ENCODE results near the gene ARHGAP24. TPM values are rescaled to one million over a fixed set of nuclear protein-coding genes. Genes with fewer than 3 reads are reported as not detected.
"Not testable (repeated sequence)": the region's sequence is repeated elsewhere in the genome, so short reads cannot be mapped to it uniquely, and the experiment has no call there.

The ARHGAP24 gene
- total RNA-seq, 2 experiments from 2014 or later = 0.28 TPM; not detected in 1

GRCh38 chr4:85824166-85824945 lies 349.4 kb downstream of the ARHGAP24 start:
- no peak overlapping the region for H3K4me3 Mint-ChIP-seq
- ATAC-seq (ENCODE audit: low read depth) (no peak), DNase-seq (no peak)
- H3K27me3 Mint-ChIP-seq = no peaks in the 10 kb centered on the region
- no peaks in the 10 kb centered on the region for H3K9me3 Mint-ChIP-seq
- no peaks in the 10 kb centered on the region for H3K4me1 Mint-ChIP-seq
- H3K36me3 Mint-ChIP-seq = no peaks in the 10 kb centered on the region
- H3K27ac Mint-ChIP-seq = no peak overlapping the region
- POLR2A ChIA-PET = no interaction called here

GRCh38 chr4:85826060-85826678 lies 351.2 kb downstream of the ARHGAP24 start:
- POLR2A ChIA-PET = no interaction called here
- Mint-ChIP-seq H3K36me3 (no peaks in the 10 kb centered on the region), H3K27me3 (no peaks in the 10 kb centered on the region), H3K9me3 (no peaks in the 10 kb centered on the region), H3K4me1 (no peaks in the 10 kb centered on the region), H3K27ac (no peak overlapping the region), H3K4me3 (no peak overlapping the region)
- no peak for DNase-seq
- ATAC-seq (ENCODE audit: low read depth) = no peak

DNA sequence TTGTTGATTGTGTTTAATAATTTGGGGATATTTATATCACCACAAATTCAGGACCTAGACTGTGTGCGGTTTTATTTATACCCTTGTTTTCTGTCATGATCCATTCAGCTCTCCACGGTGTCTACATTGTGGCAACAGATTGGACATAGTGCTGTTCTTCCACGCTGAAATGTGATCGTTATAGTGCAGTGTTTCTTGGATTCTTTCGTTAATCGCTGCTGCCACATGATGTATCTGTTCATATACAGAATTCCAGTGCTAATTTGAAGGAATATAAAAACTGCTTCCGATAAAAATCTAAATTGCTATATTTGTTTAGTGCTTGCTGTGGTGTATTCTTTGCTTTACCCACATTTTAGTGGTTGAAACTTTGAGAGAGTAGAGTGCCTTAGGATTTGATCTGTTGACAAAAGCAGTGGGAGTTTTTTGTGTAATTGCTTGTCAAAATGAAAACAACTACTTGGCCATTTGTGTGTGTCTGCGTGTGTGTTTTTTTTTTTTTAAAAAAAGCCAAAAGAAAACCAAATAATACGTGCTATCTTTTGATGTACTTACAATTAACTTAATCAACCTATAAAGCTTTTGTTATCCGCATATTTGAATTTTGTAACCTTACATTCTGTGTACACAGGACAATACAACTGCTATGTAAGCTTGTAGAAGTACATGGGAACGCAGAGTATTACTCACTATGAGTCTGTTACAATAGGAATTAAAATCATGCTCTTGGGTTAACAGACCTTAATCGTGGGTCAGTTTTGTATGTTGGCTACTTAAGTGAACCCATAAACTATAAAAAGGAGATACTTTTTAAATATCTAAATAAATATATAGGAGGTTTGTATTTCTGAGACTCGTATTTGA lies 353.3 kb downstream of the ARHGAP24 start:
- Mint-ChIP-seq H3K4me3 (no peak overlapping the region), H3K36me3 (no peaks in the 10 kb centered on the region), H3K4me1 (no peaks in the 10 kb centered on the region), H3K9me3 (no peaks in the 10 kb centered on the region), H3K27me3 (no peaks in the 10 kb centered on the region), H3K27ac (no peak overlapping the region)
- POLR2A ChIA-PET = no interaction called here
- ATAC-seq (ENCODE audit: low read depth) (no peak), DNase-seq (no peak)

GRCh38 chr4:85829276-85830051 lies 354.5 kb downstream of the ARHGAP24 start:
- ATAC-seq (ENCODE audit: low read depth) (no peak), DNase-seq (no peak)
- Mint-ChIP-seq H3K27ac (no peak overlapping the region), H3K4me1 (no peaks in the 10 kb centered on the region), H3K36me3 (no peaks in the 10 kb centered on the region), H3K4me3 (no peak overlapping the region), H3K27me3 (no peaks in the 10 kb centered on the region), H3K9me3 (no peaks in the 10 kb centered on the region)
- POLR2A ChIA-PET = no interaction called here

GRCh38 chr4:85831647-85832046 lies 356.7 kb downstream of the ARHGAP24 start:
- Mint-ChIP-seq H3K9me3 (no peaks in the 10 kb centered on the region), H3K36me3 (no peaks in the 10 kb centered on the region), H3K27me3 (no peaks in the 10 kb centered on the region), H3K4me3 (no peak overlapping the region), H3K27ac (no peak overlapping the region), H3K4me1 (no peaks in the 10 kb centered on the region)
- ATAC-seq (ENCODE audit: low read depth) = no peak
- DNase-seq = no peak
- POLR2A ChIA-PET = no interaction called here

GRCh38 chr4:85833302-85833701 lies 358.4 kb downstream of the ARHGAP24 start:
- POLR2A ChIA-PET = no interaction called here
- Mint-ChIP-seq H3K4me1 (no peaks in the 10 kb centered on the region), H3K27ac (no peak overlapping the region), H3K4me3 (no peak overlapping the region), H3K27me3 (no peaks in the 10 kb centered on the region), H3K9me3 (no peaks in the 10 kb centered on the region), H3K36me3 (no peaks in the 10 kb centered on the region)
- DNase-seq (no peak), ATAC-seq (ENCODE audit: low read depth) (no peak)

DNA sequence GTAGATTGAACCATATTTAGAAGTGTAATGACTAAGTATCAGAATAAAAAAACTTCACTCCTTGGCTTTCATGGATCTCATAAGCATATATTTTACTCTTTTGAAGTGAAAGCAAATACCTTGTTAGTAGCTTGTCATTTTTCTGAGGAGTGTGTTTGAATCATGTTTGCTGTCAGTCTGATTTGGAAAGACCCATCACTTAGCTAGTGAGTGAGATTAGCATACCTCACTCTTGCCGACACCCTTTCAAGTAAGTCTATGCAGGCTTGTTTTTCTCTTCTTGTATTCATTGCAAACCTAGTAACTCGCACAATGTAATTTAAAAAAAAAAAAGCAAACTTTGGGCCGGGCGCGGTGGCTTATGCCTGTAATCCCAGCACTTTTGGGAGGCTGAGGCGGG lies 360.0 kb downstream of the ARHGAP24 start:
- Mint-ChIP-seq H3K27me3 (no peaks in the 10 kb centered on the region), H3K4me1 (no peaks in the 10 kb centered on the region), H3K9me3 (no peaks in the 10 kb centered on the region), H3K27ac (no peak overlapping the region), H3K4me3 (no peak overlapping the region), H3K36me3 (no peaks in the 10 kb centered on the region)
- DNase-seq = no peak
- no peak for ATAC-seq (ENCODE audit: low read depth)
- POLR2A ChIA-PET = no interaction called here

DNA sequence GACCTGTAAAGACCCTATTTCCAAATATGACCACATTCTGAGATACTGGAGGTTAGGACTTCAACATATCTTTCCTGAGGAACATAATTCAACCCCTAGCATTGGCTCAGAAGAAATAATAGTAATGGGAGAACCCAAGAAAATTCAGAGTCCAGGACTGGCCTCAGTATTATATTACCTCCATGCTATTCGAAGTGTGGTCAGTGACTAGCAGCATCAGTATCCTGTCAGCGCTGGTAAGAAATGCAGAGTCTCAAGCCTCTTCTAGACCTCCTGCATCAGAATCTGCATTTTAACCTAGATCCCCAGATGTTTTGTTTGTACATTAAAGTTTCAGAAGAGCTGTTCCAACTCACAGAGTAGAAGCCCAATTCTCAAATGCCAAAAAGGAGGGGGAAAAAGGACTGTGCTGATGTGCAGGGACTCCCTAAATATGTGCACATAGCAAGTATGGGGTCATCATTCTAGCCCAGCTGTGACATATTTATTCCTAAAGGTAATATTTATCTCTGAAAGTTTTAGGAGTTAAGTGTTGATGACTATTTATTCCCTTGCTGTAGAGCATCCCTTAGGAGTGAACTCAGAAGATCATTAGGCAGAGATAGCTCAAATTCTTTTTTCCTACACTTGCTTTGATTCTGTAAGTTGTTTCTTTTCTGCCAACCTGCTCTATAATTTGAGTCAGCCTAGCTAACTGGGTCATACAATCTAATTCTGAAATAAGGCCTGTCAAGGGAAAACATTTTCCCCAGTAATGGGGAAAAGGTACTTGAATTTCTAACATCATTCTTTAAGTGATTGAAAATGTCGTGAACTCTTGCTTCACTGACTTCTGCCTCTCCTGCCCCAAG lies 361.9 kb downstream of the ARHGAP24 start:
- H3K9me3 Mint-ChIP-seq = no peaks in the 10 kb centered on the region
- DNase-seq = no peak
- H3K4me1 Mint-ChIP-seq = no peaks in the 10 kb centered on the region
- H3K27me3 Mint-ChIP-seq = no peaks in the 10 kb centered on the region
- H3K4me3 Mint-ChIP-seq = no peak overlapping the region
- no peak for ATAC-seq (ENCODE audit: low read depth)
- H3K36me3 Mint-ChIP-seq = no peaks in the 10 kb centered on the region
- POLR2A ChIA-PET = no interaction called here
- H3K27ac Mint-ChIP-seq = no peak overlapping the region

DNA sequence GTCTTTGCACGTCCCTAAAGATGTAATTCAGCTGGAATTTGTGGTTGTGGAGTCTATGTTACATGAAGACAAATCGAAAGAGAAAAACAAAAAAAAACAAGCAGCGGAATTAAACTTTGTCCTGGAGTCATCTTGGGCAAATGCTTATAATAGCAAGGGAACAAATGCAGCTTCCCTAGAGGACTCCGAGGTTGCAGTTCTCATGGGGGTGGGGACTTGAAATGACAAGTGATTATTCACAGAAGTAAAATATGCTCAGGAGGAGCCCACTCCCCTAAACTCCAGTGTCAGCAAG lies 362.4 kb downstream of the ARHGAP24 start:
- Mint-ChIP-seq H3K4me1 (no peaks in the 10 kb centered on the region), H3K36me3 (no peaks in the 10 kb centered on the region), H3K27ac (no peak overlapping the region), H3K27me3 (no peaks in the 10 kb centered on the region), H3K4me3 (no peak overlapping the region), H3K9me3 (no peaks in the 10 kb centered on the region)
- DNase-seq (no peak), ATAC-seq (ENCODE audit: low read depth) (no peak)
- POLR2A ChIA-PET = no interaction called here

- H3K27ac Mint-ChIP-seq; H3K27me3 Mint-ChIP-seq; DNase-seq; H3K9me3 Mint-ChIP-seq; H3K4me1 Mint-ChIP-seq; H3K4me3 Mint-ChIP-seq; ATAC-seq (ENCODE audit: low read depth); POLR2A ChIA-PET; H3K36me3 Mint-ChIP-seq: not testable (repeated sequence)
Measured at GRCh38 chr4:85839981-85840451, 365.1 kb downstream of the ARHGAP24 start.

- POLR2A ChIA-PET = no interaction called here
- Mint-ChIP-seq H3K4me3 (no peak overlapping the region), H3K27ac (no peak overlapping the region), H3K36me3 (no peaks in the 10 kb centered on the region), H3K9me3 (no peaks in the 10 kb centered on the region), H3K4me1 (no peaks in the 10 kb centered on the region), H3K27me3 (no peaks in the 10 kb centered on the region)
- no peak for DNase-seq
- no peak for ATAC-seq (ENCODE audit: low read depth)
Measured at GRCh38 chr4:85842540-85842939, 367.6 kb downstream of the ARHGAP24 start.

DNA sequence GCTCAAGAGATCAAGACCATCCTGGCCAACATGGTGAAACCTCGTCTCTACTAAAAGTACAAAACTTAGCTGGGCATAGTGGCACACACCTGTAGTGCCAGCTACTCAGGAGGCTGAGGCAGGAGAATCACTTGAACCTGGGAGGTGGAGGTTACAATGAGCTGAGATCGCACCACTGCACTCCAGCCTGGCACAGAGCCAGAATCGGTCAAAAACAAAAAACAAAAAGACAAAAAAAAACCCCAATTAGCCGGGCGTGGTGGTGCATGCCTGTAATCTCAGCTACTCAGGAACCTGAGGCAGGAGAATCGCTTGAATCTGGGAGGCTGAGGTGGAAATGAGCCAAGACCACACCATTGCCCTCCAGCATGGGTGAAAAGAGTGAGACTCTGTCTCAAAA lies 378.8 kb downstream of the ARHGAP24 start:
- H3K4me1 Mint-ChIP-seq; H3K36me3 Mint-ChIP-seq; POLR2A ChIA-PET; DNase-seq; ATAC-seq (ENCODE audit: low read depth); H3K27me3 Mint-ChIP-seq; H3K4me3 Mint-ChIP-seq; H3K27ac Mint-ChIP-seq: not testable (repeated sequence)
- H3K9me3 Mint-ChIP-seq = peaks cover 10% of the 10 kb centered on the region

- no peak for DNase-seq
- no peaks in the 10 kb centered on the region for H3K36me3 Mint-ChIP-seq
- POLR2A ChIA-PET = no interaction called here
- H3K4me3 Mint-ChIP-seq = no peak overlapping the region
- H3K27me3 Mint-ChIP-seq = no peaks in the 10 kb centered on the region
- H3K4me1 Mint-ChIP-seq = no peaks in the 10 kb centered on the region
- ATAC-seq (ENCODE audit: low read depth) = no peak
- peaks cover 10% of the 10 kb centered on the region for H3K9me3 Mint-ChIP-seq
- no peak overlapping the region for H3K27ac Mint-ChIP-seq
Measured at GRCh38 chr4:85854546-85854945, 379.6 kb downstream of the ARHGAP24 start.

All from activated naive CD8-positive, alpha-beta T cell treated with anti-CD3 and anti-CD28 coated beads, Interleukin-2, amount 10 ng/mL, durations not matched to agents 7 days and 5 days (primary cell).